Measurements from ENCODE around the gene HDAC2. TPM values are rescaled to one million over a fixed set of nuclear protein-coding genes. Genes with fewer than 3 reads are reported as not detected.

HDAC2 gene
- total RNA-seq (2022; extraction: Qiagen RNA extraction), result 80.2 to 91.1 TPM (median 86.5 TPM) in 5 replicates

DNA sequence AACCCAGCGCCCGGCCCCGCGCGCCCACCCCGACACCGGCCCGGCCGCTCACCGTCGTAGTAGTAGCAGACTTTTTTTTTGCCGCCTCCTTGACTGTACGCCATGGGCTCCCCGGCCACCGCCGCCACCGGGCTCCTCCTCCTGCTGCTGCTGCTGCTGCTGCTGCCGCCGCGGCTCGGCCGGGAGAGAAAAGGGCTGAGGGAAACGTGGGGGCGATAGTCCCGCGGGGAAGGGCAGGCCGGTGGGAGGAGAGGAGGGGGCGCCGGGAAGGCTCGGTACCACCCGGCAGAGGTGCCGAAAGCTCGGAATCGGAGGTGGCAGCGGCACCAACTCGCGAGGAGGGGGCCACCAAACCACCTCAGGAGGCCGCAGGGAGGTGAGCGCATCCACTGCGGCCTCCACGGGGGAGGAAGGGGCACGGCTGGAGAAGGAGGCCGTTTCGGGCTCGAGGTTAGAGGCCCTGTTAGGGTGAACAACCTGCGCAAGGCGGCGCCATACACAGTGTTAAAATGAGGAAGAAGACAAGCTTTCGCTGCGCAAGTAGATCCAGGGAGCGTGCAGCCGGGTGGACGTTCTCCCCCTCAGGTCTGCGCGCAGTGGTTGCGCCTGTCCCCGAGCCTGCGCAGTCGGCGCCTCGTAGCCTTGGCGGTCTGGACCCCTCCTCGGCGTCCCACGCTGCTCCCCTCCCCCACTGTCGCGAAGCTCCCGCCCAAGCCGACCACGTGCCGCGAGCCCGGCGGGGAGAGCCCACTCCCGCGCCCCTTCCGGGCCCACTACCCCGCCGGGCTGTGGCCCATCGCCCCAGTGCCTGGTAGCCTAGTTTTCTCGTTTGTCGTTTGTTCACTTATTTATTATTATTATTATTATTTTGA is at the start of gene HDAC2:
Gene HDAC2 (minus strand): TSS at position 344 of the 872 bp plus-strand sequence. CDS start 240 bp downstream, at position 104.

Other genes starting within 250 kb of the HDAC2 start
- gene MARCKS, start 113.8 kb downstream of the HDAC2 start, total RNA-seq (2022; extraction: Qiagen RNA extraction), result 9.4 to 16.2 TPM (median 15.4 TPM) in 5 replicates